Common myeloid progenitor, CD34-positive (primary cell): ENCODE results near the gene TBX4.

Source experiments
- CTCF ChIA-PET: fragments of 350-600 bp; sonication (Branson Sonifier 250); formaldehyde crosslinking; loops from one replicate; lab custom pipeline; 2021; ENCODE audit warnings: antibody characterized with exemption; lab: Charles Lee
- POLR2A ChIA-PET: fragments of 350-600 bp; sonication (Branson Sonifier 250); formaldehyde crosslinking; loops from one replicate; lab custom pipeline; 2021; ENCODE audit warnings: antibody characterized with exemption; lab: Charles Lee
- DNase-seq, 3 donors: peaks; one replicate each; pipeline versions ENCODE4 v3.0.0 to v3.0.0-alpha.2; 2013
- H3K27ac ChIP-seq, 2 experiments: 1 replicate in 1 of 2; 2 replicates in 1 of 2; pipeline ENCODE4 v1.7.0; 2013; ENCODE audit warnings: inconsistent platforms in 2 of 2, low read length in 2 of 2, mild to moderate bottlenecking in 2 of 2, low read depth in 1 of 2, moderate library complexity in 1 of 2; ENCODE audit not compliant: severe bottlenecking in 2 of 2, insufficient read depth in 1 of 2, poor library complexity in 1 of 2
- H3K27me3 ChIP-seq, 5 experiments: replicated peaks in 2 of 5; 1 replicate in 3 of 5; 2 replicates in 2 of 5; pipeline versions ENCODE4 v1.6.1 to v1.7.0; 2013; ENCODE audit warnings: low read length in 4 of 5, mild to moderate bottlenecking in 2 of 5, moderate library complexity in 2 of 5, inconsistent platforms in 1 of 5; ENCODE audit not compliant: insufficient read depth in 5 of 5, control insufficient read depth in 4 of 5
- H3K36me3 ChIP-seq, 4 experiments: 1 replicate in 2 of 4; 2 replicates in 2 of 4; pipeline versions ENCODE4 v1.6.1 to v1.7.0; 2013; ENCODE audit warnings: low read length in 3 of 4, control low read depth in 1 of 4, mild to moderate bottlenecking in 1 of 4; ENCODE audit not compliant: control insufficient read depth in 4 of 4, insufficient read depth in 4 of 4
- H3K4me1 ChIP-seq, 4 experiments: 1 replicate in 3 of 4; 2 replicates in 1 of 4; pipeline versions ENCODE4 v1.6.1 to v1.7.1; 2013; ENCODE audit warnings: low read length in 3 of 4, mild to moderate bottlenecking in 3 of 4, control low read depth in 1 of 4, inconsistent platforms in 1 of 4, moderate library complexity in 1 of 4; ENCODE audit not compliant: control insufficient read depth in 4 of 4, insufficient read depth in 4 of 4; ENCODE audit errors: control extremely low read depth in 1 of 4
- H3K4me3 ChIP-seq, 7 experiments: 1 replicate in 4 of 7; 2 replicates in 3 of 7; pipeline versions ENCODE4 v1.5.1 to v1.7.0; 2013; ENCODE audit warnings: mild to moderate bottlenecking in 7 of 7, low read length in 6 of 7, moderate library complexity in 6 of 7, inconsistent platforms in 2 of 7, low read depth in 2 of 7, control low read depth in 1 of 7; ENCODE audit not compliant: insufficient read depth in 4 of 7, control insufficient read depth in 1 of 7; ENCODE audit errors: extremely low read depth in 1 of 7
- H3K9me3 ChIP-seq, 5 experiments: 1 replicate in 4 of 5; 2 replicates in 1 of 5; pipeline versions ENCODE4 v1.6.1 to v1.7.1; 2013; ENCODE audit warnings: low read length in 4 of 5, mild to moderate bottlenecking in 2 of 5, inconsistent platforms in 1 of 5, low read depth in 1 of 5, moderate library complexity in 1 of 5; ENCODE audit not compliant: control insufficient read depth in 4 of 5, insufficient read depth in 2 of 5; ENCODE audit errors: control extremely low read depth in 1 of 5
- WGBS: methylation state at CpG from one replicate; pipeline ENCODE4 v1.1.5; 2013; ENCODE audit not compliant: insufficient coverage; 5-methylcytosine and 5-hydroxymethylcytosine counted together

Gene TBX4

DNA sequence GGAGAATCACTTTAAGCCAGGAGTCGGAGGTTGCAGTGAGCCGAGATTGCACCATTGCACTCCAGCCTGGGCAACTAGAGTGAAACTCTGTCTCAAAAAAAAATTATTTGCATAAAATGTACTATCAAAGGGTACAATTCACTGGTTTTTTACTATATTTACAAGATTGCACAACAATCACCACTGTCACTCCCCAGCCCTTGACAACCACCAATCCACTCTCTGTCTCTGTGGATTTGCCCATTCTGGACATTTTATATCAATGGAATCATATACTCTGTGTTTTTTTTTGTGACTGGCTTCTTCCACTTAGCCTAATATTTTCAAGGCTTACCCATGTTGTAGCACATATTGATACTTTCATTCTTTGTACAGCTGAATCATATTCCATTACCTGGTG, 33.8 kb upstream of the TBX4 start:
- H3K36me3 ChIP-seq: no peaks in the 10 kb centered on the region
- H3K4me1 ChIP-seq: peaks cover 0 to 8% (median 2%) of the 10 kb centered on the region in 4 experiments
- POLR2A ChIA-PET: no interaction called here
- H3K4me3 ChIP-seq: no peak overlapping the region
- no peak overlapping the region for H3K27ac ChIP-seq
- WGBS: 100% methylated on average over 2 of the region's 2 CpGs
- H3K9me3 ChIP-seq: peaks cover 0 to 4% (median 0%) of the 10 kb centered on the region in 5 experiments
- no peak for DNase-seq
- peaks cover 5 to 70% (median 33%) of the 10 kb centered on the region in 5 experiments for H3K27me3 ChIP-seq
- CTCF ChIA-PET: interaction anchor here (1.0 to 1.5 kb wide), 3 partner anchors 24 to 165 kb away, joined by 3 read pairs; no protein-coding TSS in a partner anchor

DNA sequence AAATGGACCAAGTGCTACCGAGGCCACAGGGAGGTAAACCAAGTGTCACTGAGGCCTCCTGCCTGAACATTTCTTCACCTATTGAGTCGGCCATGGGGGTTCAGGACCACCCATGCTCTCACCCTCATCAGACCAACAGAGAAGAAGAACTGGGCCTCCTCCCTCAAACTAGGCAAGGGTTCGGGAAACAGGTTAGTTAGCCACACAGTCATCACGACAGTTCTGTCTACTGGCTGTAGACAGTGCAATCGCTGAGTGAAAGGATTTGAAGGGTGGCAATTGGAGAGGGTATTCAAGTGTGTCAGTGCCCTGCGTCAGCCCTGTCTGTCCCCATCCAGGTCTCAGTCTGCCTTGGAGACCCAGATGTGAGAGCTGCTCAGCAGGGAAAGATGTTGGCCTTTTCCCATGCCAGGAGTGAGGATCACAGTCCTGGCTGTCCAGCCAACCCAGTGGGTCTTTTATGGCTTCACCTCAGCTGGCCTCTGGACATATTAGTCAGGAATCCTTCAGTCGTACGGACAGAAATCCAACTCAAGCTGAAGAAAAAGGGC, 32.7 kb upstream of the TBX4 start:
- Histone ChIP-seq H3K27ac (no peak overlapping the region), H3K4me3 (no peak overlapping the region), H3K36me3 (no peaks in the 10 kb centered on the region), H3K27me3 (peaks cover 5 to 68% (median 33%) of the 10 kb centered on the region in 5 experiments), H3K4me1 (peaks cover 0 to 8% (median 2%) of the 10 kb centered on the region in 4 experiments), H3K9me3 (peaks cover 0 to 2% (median 0%) of the 10 kb centered on the region in 5 experiments)
- ChIA-PET CTCF (interaction anchor here (1.8 kb wide), 1 partner anchor 131 kb away, joined by 5 read pairs; no protein-coding TSS in a partner anchor), POLR2A (interaction anchor here (0.6 kb wide), 1 partner anchor 190 kb away, joined by 3 read pairs; no protein-coding TSS in a partner anchor)
- DNase-seq: no peak
- 94% methylated on average over 8 of the region's 8 CpGs for WGBS

DNA sequence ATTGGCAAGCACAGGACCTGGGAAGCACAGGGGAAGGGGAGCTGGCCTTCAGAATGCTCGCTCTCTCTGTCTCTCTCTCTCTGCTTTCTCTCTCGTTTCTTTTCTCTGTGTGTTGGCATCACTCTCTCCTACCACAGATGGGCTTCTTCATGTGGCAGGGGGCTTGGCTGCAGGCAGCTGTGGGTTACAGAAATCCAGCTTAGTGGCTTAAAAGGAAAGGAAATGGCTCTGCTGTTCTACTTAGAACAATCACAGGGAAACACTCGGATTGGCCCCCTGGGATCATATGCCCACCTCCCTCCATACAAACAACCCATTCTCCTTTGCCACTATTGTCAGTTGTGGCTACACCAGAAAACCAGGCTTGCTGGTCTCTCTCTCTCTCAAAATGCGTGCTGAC, 32.2 kb upstream of the TBX4 start:
- DNase-seq: no peak
- peaks cover 0 to 1% (median 0%) of the 10 kb centered on the region in 5 experiments for H3K9me3 ChIP-seq
- POLR2A ChIA-PET: interaction anchor here (0.6 kb wide), 1 partner anchor 189 kb away, joined by 3 read pairs; no protein-coding TSS in a partner anchor
- WGBS: 87% methylated on average over 3 of the region's 4 CpGs
- H3K27me3 ChIP-seq: peaks cover 5 to 64% (median 33%) of the 10 kb centered on the region in 5 experiments
- H3K27ac ChIP-seq: no peak overlapping the region
- CTCF ChIA-PET: interaction anchor here (1.8 kb wide), 1 partner anchor 130 kb away, joined by 5 read pairs; no protein-coding TSS in a partner anchor
- no peak overlapping the region for H3K4me3 ChIP-seq
- H3K4me1 ChIP-seq: peaks cover 0 to 8% (median 2%) of the 10 kb centered on the region in 4 experiments
- no peaks in the 10 kb centered on the region for H3K36me3 ChIP-seq

DNA sequence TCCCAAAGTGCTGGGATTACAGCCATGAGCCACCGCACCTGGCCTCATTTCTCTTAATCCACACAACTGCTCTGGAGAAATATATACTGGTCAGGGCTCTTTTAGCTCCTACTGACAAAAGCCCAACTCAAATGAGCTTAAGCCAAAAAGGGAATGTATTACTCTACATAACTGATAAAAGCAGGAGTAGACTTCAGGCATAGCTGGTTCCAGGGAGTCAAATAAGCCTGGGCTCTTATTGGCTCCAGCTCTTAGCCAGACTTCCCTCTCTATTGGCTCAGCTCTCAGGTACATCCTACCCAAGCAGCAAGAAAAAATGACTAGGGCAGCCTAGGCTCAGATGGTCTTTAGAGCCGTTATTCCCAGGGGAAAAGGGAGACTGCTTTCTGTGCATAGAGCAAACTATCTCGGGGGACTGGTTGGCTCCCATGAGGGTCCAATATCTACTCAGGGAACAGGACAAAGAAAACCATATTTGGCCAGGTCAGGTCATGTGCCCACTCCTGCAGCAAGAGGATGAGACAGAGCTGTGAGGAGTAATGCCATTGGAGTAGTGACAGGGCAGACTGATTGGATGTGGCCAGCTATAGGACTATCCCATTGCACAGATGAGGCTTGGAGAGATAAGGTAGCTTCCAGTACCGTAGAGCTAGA, 31.4 kb upstream of the TBX4 start:
- DNase-seq: no peak
- CTCF ChIA-PET: interaction anchor here (0.6 to 1.8 kb wide), 4 partner anchors 8 to 130 kb away, joined by 3 to 5 read pairs (median 3); no protein-coding TSS in a partner anchor
- POLR2A ChIA-PET: interaction anchor here (0.6 kb wide), 1 partner anchor 27 kb away, joined by 5 read pairs; no protein-coding TSS in a partner anchor
- peaks cover 5 to 63% (median 30%) of the 10 kb centered on the region in 5 experiments for H3K27me3 ChIP-seq
- WGBS: 94% methylated on average over 2 of the region's 4 CpGs
- no peak overlapping the region for H3K27ac ChIP-seq
- peaks cover 0 to 8% (median 2%) of the 10 kb centered on the region in 4 experiments for H3K4me1 ChIP-seq
- no peaks in the 10 kb centered on the region for H3K36me3 ChIP-seq
- H3K9me3 ChIP-seq: peaks cover 0 to 1% (median 0%) of the 10 kb centered on the region in 5 experiments
- H3K4me3 ChIP-seq: no peak overlapping the region

DNA sequence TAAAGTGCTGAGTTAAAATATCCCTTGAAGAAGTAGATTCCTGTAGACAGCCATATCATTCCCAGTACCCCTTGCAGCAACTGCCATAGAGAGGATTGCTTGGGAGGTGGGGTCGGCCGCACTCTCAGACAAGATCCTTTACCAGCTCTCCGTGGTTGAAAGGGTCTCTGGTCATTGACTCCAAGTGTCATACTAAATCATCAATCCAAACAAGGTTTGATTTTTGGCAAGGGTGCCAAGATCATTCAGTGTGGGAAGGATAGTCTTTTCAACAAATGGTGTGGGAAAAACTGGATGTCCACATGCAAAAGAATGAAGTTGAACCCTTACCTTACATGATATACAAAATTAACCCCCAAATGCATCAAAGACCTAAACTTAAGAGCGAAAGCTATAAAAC, 30.8 kb upstream of the TBX4 start:
- H3K27me3 ChIP-seq: peaks cover 5 to 66% (median 32%) of the 10 kb centered on the region in 5 experiments
- no peaks in the 10 kb centered on the region for H3K36me3 ChIP-seq
- ChIA-PET CTCF (interaction anchor here (0.7 to 1.2 kb wide), 2 partner anchors 9 to 11 kb away, joined by 3 read pairs; no protein-coding TSS in a partner anchor), POLR2A (interaction anchor here (0.6 kb wide), 1 partner anchor 26 kb away, joined by 5 read pairs; no protein-coding TSS in a partner anchor)
- H3K27ac ChIP-seq: no peak overlapping the region
- no peak for DNase-seq
- H3K4me1 ChIP-seq: peaks cover 0 to 8% (median 2%) of the 10 kb centered on the region in 4 experiments
- H3K4me3 ChIP-seq: no peak overlapping the region
- peaks cover 0 to 1% (median 0%) of the 10 kb centered on the region in 5 experiments for H3K9me3 ChIP-seq
- WGBS: 92% methylated on average over 2 of the region's 4 CpGs

DNA sequence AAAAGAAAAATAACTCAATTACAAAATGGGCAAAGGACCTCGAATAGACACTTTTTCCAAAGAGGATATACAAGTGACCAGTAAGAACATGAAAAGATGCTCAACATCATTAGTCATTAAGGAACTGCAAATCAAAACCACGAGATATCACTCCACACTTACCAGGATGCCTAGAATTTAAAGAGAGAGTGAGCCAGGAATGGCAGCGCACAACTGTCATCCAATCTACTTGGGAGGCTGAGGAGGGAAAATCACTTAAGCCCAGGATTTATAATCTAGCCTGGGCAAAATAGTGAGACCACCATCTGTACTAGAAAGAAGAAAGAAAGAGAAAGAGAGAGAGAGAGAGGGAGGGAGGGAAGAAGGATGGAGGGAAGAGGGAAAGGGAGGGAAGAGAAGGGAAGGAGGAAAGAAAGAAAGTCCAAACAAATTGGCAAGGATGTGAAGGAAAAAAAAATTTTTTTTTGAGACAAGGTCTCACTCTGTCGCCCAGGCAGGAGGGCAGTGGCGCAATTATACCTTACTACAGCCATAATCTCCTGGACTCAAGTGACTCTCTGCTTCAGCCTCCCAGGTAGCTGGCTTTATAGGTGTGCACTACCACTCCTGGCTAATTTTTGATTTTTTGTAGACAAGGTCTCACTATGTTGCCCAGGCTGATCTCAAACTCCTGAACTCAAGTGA, 30.0 kb upstream of the TBX4 start:
- Histone ChIP-seq H3K27me3 (peaks cover 5 to 66% (median 32%) of the 10 kb centered on the region in 5 experiments), H3K9me3 (peaks cover 0 to 1% (median 0%) of the 10 kb centered on the region in 5 experiments), H3K4me1 (peaks cover 0 to under 1% (median 0%) of the 10 kb centered on the region in 4 experiments), H3K4me3 (no peak overlapping the region), H3K27ac (no peak overlapping the region), H3K36me3 (no peaks in the 10 kb centered on the region)
- 100% methylated on average over 1 of the region's 5 CpGs for WGBS
- DNase-seq: no peak
- POLR2A ChIA-PET: no interaction called here
- CTCF ChIA-PET: no interaction called here
